CD1c-positive myeloid dendritic cell (primary cell): ENCODE measurements around the gene GRID1.

Experiments used
- DNase-seq: peaks from one replicate; pipeline ENCODE4 v3.0.0-alpha.2; 2016; ENCODE audit errors: extremely low spot score

The GRID1 gene

GRCh38 chr10:85826377-85826776 lies 540.2 kb downstream of the GRID1 start:
- DNase-seq: no peak

DNA sequence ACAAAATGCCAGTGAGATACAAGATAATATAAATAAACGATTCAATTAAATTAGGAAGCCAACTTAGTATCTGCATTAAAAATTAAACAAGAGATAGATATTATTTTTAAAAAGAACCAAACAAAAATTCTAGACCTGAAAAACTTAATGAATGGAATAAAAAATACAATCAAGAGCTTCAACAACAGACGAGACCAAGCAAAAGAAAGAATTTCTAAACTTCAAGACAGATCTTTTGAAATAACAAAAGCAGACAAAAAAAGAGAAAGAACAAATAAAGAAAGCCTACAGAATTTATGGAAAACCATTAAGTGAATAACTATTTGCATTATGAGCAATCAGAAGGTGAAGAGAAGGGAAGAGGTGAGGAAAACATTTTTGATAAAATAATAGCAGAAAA lies 555.2 kb downstream of the GRID1 start:
- DNase-seq: no peak

GRCh38 chr10:85810674-85811073 lies 555.9 kb downstream of the GRID1 start:
- DNase-seq: no peak

DNA sequence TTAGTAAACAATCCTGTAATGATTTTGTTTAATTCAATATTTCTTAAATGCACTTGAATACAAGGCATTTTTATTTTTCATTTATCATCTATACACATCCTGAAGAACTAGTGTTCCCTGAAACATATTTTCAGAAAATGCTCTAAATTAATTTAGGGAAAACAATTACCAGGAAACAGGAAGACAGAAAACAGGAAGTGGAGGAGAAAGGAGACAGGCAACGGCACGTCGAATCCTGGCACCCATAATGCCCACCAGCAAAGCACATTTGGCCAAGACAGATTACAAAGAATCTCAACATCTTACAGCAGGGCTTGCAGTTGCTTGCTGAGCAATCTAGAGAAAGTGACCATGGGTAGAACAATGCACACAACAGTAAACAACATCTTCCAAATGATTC lies 571.1 kb downstream of the GRID1 start:
- no peak for DNase-seq

DNA sequence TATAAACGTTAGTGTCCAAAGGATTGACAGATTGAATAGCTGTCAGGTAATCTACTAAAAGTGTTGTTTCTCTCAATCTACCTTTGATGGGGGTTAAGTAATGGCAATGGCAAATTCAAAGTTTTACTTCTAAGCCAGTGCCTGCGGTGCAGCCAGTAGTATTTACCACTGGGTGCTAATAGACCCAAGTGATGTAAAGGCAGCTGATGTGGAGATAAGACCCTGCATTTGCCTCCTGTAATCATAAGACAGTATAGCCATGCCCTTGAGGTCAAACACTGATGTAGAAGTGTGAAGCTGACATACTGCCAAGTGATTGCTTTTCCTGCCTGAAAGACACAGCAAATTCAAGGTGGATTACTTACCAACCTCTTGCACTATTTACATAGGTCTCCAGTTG lies 572.0 kb downstream of the GRID1 start:
- no peak for DNase-seq

- DNase-seq: no peak
These were observed 574.1 kb downstream of the GRID1 start for GRCh38 chr10:85792533-85792858.

GRCh38 chr10:85791818-85792532 lies 574.6 kb downstream of the GRID1 start:
- DNase-seq: no peak

GRCh38 chr10:85789982-85790789 lies 576.4 kb downstream of the GRID1 start:
- no peak for DNase-seq

- no peak for DNase-seq
These were observed 577.5 kb downstream of the GRID1 start for GRCh38 chr10:85789125-85789524.

- no peak for DNase-seq
These were observed 578.0 kb downstream of the GRID1 start for GRCh38 chr10:85788570-85788969.

GRCh38 chr10:85787881-85788280 lies 578.7 kb downstream of the GRID1 start:
- DNase-seq: no peak

- no peak for DNase-seq
These were observed 579.2 kb downstream of the GRID1 start for GRCh38 chr10:85787393-85787792.

DNA sequence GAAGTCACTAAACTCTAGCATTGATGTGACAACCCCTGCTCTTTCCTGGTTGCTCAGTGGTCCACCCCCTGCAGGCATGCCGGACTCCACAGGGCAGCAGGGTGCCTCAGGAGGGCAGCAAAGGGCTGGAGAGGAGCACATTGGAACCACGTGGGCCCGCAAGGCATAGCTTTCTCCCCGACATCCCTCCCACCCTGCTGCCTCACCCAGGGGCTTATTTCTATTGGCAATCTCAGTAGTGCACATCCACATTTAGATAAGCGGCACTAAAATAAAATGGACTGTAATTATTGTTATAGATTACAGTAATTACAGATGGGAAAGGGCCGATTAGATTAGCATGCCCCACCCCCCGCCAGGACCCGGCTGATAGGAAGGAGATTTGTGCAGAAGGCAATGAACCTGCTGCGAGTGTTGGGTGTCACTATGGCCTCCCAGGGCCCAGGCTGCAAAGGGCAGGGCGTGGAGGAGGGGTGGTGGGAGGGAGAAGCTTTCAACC lies 580.1 kb downstream of the GRID1 start:
- no peak for DNase-seq

- DNase-seq: no peak
These were observed 581.8 kb downstream of the GRID1 start for GRCh38 chr10:85784792-85785191.

- DNase-seq: no peak
These were observed 585.2 kb downstream of the GRID1 start for GRCh38 chr10:85781404-85781803.

DNA sequence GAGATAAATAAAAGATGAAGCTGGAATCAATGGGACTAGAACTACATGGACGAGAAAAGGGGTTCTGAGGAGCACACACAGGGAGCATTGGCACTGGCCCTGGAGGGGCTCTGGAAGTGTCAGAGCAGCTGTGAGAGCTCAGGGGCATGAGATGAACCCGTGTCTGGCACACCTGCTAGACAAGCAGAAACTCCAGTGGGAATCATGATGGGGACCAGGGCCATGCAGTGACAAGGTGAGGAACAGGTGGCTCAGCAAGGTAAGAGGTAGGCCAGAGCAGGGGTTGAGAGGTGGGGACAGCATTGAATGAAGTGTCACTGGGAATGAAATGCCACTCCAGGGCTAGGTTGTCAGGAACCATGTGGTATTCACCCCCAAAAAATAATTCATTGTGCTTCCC lies 588.5 kb downstream of the GRID1 start:
- DNase-seq: no peak

- DNase-seq: no peak
These were observed 598.7 kb downstream of the GRID1 start for GRCh38 chr10:85767891-85768290.

GRCh38 chr10:85764108-85764507 lies 602.5 kb downstream of the GRID1 start:
- DNase-seq: no peak

GRCh38 chr10:85761906-85762445 lies 604.6 kb downstream of the GRID1 start:
- no peak for DNase-seq

- no peak for DNase-seq
These were observed 624.8 kb downstream of the GRID1 start for GRCh38 chr10:85741626-85742300.

GRCh38 chr10:85735997-85736396 lies 630.6 kb downstream of the GRID1 start:
- DNase-seq: no peak

DNA sequence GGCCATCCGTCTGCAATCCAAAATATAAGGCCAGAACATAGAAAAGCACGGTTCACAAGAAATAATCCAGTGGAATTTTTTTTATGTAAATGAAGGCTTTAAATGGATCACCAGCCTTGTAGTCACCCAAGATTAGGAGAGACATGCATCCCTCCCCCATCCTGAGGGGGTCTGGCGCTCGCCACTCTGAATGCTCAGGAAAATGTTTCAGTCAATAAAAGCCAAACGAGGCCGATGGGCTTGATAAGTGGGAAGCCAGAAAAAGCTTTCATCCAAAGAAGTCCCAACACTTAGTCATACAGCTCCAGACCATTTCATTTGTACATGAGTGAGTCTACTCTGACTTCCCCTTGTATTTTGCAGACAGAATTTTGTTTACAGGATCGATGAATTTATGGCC lies 631.8 kb downstream of the GRID1 start:
- DNase-seq: no peak
